Stimulated activated CD4-positive, alpha-beta T cell treated with anti-CD3 and anti-CD28 coated beads, Interleukin-2, amount 100 ng/mL, for 24 hours (primary cell): ENCODE measurements around the gene RHPN2.
"Not testable (repeated sequence)": the region's sequence is repeated elsewhere in the genome, so short reads cannot be mapped to it uniquely, and the experiment has no call there.

Source experiments
- DNase-seq, 2 donors: peaks; one replicate each; pipeline ENCODE4 v3.0.0-alpha.2; 2020

Gene RHPN2

GRCh38 chr19:33064458-33064791, 263 bp downstream of the RHPN2 start:
- DNase-seq: peak in 1 of 2 donors; percentile 38

- peak in 1 of 2 donors; percentile 2 for DNase-seq
These were observed 783 bp downstream of the RHPN2 start for GRCh38 chr19:33063753-33064457.

- DNase-seq: no peak
These were observed 1.3 kb downstream of the RHPN2 start for GRCh38 chr19:33063356-33063752.

DNA sequence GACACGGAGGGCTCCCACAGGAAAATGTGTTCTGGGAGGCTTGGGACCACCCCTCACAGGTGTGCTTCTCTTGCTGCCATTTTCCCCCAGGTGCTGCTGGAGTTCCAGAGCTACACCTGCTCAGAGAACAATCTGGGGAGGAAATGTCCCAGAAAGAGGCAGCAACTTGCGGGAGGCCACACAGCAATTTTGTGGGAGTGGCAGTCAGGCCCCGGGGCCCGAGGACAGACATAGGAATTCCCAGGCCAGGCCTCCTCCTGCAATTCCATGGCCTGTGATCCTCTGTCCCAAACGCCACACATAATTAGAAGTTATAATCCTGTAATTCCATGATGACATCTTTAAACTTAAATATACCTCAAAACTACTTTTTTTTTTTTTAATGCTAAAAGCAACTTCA, 1.8 kb downstream of the RHPN2 start:
- DNase-seq: no peak

GRCh38 chr19:33060586-33060985, 4.1 kb downstream of the RHPN2 start:
- DNase-seq: no peak

DNA sequence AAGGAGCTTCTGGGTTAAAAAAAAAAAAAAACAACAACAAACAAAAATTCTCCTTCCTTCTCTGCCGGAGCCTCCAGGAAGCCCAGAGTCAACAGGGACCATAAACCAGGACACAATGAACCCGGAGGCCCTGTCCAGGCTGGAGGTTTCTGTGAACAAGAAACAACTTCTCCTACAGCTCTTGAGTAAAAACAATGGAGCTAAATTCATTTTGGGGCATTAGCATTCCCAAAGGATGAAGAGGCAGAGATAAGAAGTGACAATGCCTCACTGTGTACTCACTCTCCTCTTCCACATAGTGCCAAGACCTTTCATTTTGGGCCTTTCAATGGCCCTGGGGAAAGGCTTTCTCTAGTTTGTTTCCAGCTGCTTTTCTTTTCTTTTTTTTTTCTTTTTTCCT, 9.0 kb downstream of the RHPN2 start:
- DNase-seq: no peak

- DNase-seq: no peak
These were observed 10.1 kb downstream of the RHPN2 start for GRCh38 chr19:33054623-33055022.

DNA sequence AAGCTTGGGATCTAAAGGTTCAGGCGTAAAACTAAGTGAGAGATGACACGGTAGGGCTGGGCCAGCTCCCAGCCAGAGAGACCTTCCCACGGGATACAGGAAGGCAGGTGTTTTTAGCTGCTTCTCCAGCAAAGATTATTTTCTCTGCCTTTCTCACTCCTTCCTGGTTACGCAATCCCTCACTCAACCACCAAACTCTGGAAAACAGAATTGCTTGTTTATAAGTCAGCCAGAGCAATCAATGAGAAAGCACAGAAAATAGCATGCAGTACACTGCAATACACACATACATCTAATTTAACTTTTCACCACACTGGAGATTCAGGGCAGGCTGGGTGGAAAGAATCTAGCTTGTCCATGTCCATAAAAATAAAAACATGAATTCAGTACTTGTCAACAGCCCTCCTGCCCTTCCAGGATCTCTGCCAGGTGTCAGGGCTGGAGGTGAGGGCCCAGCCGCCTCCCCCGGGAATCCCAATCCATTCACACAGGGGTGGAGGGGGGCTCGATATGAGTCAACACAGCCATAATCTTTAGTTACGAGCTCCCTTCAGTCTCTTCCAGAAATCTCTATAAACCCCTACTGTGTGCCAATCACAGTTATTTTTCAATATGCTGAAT, 12.2 kb downstream of the RHPN2 start:
- DNase-seq: no peak

DNA sequence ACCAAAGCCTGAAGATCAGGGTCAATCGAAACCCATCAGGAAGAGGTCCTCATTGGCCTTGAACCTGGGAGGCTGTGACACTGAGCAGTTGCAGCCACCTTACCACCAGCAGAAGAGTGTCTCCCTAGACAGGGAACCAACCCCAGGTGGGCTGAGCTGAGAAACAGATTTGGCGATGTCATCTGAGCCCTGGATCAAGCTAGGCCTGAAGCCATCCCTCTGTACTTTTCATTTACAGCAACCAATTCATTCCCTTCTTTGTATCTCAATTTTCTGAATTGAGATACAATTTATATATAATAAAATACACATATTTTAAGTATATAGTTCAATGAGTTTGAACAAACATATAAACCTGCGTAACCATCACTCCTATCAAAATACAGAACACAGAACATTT, 14.6 kb downstream of the RHPN2 start:
- DNase-seq: no peak

- no peak for DNase-seq
These were observed 15.6 kb downstream of the RHPN2 start for GRCh38 chr19:33048806-33049676.

GRCh38 chr19:33047422-33047821, 17.3 kb downstream of the RHPN2 start:
- DNase-seq: no peak

DNA sequence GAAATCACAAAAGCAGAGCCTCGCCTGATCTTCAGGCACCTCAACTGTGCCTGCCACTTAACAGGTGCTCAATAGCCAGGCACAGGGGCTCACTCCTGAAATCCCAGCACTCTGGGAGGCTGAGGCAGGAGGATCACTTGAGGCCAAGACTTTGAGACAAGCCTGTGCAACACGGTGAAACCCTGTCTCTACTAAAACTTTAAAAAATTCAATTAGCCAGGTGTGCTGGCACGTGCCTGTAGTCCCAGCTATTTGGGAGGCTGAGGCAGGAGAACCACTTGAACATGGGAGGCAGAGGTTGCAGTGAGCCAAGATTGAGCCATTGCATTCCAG, 22.9 kb downstream of the RHPN2 start:
- DNase-seq: not testable (repeated sequence)

DNA sequence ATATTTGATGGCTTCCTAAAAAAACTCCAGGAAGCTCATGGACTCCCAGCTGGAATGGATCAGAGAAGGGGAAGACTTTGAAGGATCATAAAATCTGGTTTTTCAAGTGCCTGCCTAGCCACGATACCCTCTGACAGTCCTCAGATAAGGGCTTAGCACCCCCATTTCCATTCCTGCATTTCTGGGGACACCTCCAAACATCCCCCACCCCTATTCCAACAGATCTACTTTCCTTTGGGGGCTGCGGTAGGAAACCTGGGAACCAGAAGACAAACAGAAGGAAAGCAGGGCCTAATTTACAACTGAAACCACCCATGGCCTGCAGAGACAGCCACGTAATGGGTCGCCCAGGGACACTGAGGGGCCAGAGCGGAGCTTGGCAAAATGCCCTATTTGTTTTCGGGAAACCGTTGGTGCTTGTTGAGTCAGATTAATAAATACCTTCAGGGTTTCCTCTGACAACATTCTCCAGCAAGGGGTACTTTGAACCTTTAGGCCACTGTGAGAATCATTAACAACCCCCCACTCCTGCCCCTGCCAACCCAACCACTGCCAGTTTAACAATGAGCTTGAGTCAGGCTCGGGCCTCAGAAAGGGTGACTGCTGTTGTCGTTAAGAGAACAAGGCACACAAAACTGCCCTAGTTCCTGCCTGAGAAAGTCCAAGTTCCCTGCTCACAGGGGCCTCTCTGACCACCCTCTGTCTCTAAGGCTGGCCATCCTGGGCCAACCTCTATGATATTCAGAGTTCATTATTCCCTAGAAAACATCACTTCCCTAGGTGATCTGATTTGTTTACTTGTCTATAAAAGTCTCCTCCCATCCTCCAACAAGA, 23.5 kb downstream of the RHPN2 start:
- no peak for DNase-seq

DNA sequence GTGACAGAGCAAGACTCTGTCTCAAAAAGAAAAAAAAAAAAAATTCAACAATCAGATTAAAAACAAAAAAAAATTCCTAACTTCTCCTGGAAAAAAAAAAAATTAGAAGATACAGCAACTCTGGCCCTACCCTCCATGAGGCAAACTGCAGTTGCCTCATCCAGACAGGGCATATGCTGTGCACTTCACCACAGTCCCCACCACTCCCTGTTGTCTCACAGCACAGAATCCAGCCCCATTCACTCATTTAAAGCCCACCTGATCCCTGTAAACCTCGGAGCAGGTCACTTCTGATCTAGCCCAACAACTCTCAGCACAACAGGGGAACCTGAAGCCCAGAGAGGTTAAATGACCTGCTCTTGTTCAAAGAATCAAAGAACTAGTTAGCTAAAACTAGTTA, 24.9 kb downstream of the RHPN2 start:
- no peak for DNase-seq

GRCh38 chr19:33039108-33039599, 25.5 kb downstream of the RHPN2 start:
- no peak for DNase-seq

DNA sequence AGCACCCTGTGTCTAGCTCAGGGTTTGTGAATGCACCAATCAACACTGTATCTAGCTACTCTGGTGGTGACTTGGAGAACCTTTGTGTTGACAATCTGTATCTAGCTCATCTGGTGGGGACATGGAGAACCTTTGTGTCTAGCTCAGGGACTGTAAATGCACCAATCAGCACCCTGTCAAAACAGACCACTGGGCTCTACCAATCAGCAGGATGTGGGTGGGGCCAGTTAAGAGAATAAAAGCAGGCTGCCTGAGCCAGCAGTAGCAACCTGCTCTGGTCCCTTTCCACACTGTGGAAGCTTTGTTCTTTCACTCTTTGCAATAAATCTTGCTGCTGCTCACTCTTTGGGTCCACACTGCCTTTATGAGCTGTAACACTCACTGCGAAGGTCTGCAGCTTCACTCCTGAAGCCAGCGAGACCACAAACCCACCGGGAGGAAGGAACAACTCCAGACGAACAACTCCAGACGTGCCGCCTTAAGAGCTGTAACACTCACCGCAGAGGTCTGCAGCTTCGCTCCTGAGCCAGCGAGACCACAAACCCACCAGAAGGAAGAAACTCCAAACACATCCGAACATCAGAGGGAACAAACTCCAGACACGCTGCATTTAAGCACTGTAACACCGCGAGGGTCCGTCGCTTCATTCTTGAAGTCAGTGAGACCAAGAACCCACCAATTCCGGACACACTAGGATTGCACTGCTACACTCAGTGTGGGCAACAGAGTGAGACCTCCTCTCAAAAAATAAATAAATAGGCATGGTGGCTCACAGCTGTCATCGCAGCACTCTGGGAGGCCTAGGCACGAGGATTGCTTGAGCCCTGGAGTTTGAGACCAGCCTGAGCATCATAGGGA, 27.3 kb downstream of the RHPN2 start:
- DNase-seq: peak in 1 of 2 donors; percentile 9

DNA sequence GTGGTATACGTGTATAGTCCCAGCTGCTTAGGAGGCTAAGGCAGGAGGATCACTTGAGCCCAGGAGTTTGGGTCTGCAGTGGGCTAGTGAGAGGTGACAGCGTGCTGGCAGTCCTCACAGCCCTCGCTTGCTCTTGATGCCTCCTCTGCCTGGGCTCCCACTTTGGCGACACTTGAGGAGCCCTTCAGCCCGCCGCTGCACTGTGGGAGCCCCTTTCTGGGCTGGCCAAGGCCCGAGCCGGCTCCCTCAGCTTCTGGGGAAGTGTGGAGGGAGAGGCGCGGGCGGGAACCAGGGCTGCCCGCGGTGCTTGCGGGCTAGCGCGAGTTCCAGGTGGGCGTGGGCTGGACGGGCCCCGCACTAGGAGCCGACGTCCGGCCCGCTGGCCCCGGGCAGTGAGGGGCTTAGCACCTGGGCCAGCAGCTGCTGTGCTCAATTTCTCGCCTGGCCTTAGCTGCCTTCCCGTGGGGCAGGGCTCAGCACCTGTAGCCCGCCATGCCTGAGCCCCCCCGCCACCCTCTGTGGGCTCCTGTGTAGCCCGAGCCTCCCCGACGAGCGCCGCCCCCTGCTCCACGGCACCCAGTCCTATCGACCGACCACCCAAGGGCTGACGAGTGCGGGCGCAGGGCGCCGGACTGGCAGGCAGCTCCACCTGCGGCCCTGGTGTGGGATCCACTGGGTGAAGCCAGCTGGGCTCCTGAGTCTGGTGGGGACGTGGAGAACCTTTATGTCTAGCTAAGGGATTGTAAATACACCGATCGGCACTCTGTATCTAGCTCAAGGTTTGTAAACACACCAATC, 28.1 kb downstream of the RHPN2 start:
- not testable (repeated sequence) for DNase-seq

DNA sequence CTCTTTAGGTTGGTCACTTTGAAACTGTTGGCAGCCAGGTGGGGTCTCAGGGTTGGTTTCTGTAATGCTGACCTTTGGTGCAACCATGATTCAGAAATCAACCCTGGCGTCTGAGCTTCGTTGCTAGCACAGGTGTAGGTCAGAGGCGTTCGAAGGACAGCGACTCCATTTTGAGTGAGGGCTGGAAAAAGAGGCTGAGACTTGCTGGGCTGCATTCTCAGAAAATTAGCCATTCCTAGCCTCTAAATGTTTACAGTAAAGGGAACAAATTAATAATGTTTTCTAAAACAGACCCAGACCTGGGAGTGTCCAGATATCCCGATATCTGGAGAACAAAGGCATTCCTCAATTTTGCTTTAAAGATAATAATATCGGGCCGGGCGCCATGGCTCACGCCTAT, 29.2 kb downstream of the RHPN2 start:
- DNase-seq: no peak

GRCh38 chr19:33032218-33032781, 32.4 kb downstream of the RHPN2 start:
- no peak for DNase-seq

- DNase-seq: no peak
These were observed 34.9 kb downstream of the RHPN2 start for GRCh38 chr19:33029746-33030303.
